ENCODE results near the gene NAALADL2. TPM values are rescaled to one million over a fixed set of nuclear protein-coding genes. Genes with fewer than 3 reads are reported as not detected.

NAALADL2 gene
- total and polyA plus RNA-seq, 2 donors (not counting 1 experiment from before 2014, with no cell fraction given) = 8.8 to 11.6 TPM

- Histone ChIP-seq H3K9ac (ENCODE audit: insufficient read depth, low read length) (no peak overlapping the region), H3K27ac (ENCODE audit: insufficient read depth, low read length) (no peak overlapping the region), H3K4me3 (replicated peaks in 1 of 4; ENCODE audit: control extremely low read depth in 1 of 4, insufficient read depth in 1 of 4, low read depth in 3 of 4, low read length in 4 of 4) (no peak overlapping the region), H2AFZ (ENCODE audit: low read length) (no peak overlapping the region), H4K20me1 (ENCODE audit: control insufficient read depth, extremely low read depth, insufficient read depth, low read length) (no peaks in the 10 kb centered on the region), H3K4me2 (ENCODE audit: extremely low read depth, insufficient read depth, low read length) (no peak overlapping the region), H3K9me3 (ENCODE audit: control insufficient read depth, insufficient read depth, low read depth, low read length) (no peaks in the 10 kb centered on the region), H3K4me1 (ENCODE audit: control insufficient read depth, extremely low read depth, insufficient read depth, low read length) (no peaks in the 10 kb centered on the region), H3K27me3 (ENCODE audit: control insufficient read depth, insufficient read depth, low read length) (no peaks in the 10 kb centered on the region), H3K79me2 (ENCODE audit: control insufficient read depth, insufficient read depth, low read length) (no peaks in the 10 kb centered on the region), H3K36me3 (ENCODE audit: control insufficient read depth, insufficient read depth, low read length) (no peaks in the 10 kb centered on the region)
- no peak for DNase-seq (ENCODE audit: low read depth in 2 of 2)
- TF ChIP-seq, protein P1, sequence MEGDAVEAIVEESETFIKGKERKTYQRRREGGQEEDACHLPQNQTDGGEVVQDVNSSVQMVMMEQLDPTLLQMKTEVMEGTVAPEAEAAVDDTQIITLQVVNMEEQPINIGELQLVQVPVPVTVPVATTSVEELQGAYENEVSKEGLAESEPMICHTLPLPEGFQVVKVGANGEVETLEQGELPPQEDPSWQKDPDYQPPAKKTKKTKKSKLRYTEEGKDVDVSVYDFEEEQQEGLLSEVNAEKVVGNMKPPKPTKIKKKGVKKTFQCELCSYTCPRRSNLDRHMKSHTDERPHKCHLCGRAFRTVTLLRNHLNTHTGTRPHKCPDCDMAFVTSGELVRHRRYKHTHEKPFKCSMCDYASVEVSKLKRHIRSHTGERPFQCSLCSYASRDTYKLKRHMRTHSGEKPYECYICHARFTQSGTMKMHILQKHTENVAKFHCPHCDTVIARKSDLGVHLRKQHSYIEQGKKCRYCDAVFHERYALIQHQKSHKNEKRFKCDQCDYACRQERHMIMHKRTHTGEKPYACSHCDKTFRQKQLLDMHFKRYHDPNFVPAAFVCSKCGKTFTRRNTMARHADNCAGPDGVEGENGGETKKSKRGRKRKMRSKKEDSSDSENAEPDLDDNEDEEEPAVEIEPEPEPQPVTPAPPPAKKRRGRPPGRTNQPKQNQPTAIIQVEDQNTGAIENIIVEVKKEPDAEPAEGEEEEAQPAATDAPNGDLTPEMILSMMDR (conservative IDR thresholded peaks at IDR 0.05 in 1 of 2, IDR thresholded peaks at IDR 0.05 in 1 of 2; ENCODE audit: low read depth in 1 of 2, low read length in 2 of 2) = no peak
- TF ChIP-seq EZH2 (IDR thresholded peaks at IDR 0.05; ENCODE audit: low read length, missing control alignments) = no peak
Measured at GRCh38 chr3:175416600-175416999, 557.5 kb downstream of the NAALADL2 start.

DNA sequence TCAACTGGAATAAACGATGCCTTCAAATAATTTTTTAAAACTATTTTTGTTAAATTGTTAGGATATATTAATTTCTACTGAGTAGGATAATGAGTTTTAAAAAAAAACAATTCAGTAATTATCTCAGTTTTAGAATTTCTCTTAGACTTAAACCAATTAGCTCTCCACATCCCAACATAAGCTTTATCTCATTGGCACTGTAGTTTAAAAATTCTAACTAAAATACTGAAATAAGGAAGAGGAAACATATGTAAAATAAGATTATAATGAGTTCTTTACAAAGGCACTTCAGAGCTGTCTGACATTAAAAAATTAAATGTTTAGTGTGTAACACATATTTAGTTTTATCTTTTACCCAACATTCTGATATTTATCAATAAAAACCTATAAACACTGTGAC lies 558.3 kb downstream of the NAALADL2 start:
- H3K9me3 ChIP-seq (ENCODE audit: control insufficient read depth, insufficient read depth, low read depth, low read length) = no peaks in the 10 kb centered on the region
- no peaks in the 10 kb centered on the region for H3K36me3 ChIP-seq (ENCODE audit: control insufficient read depth, insufficient read depth, low read length)
- H3K4me3 ChIP-seq (replicated peaks in 1 of 4; ENCODE audit: control extremely low read depth in 1 of 4, insufficient read depth in 1 of 4, low read depth in 3 of 4, low read length in 4 of 4) = no peak overlapping the region
- H4K20me1 ChIP-seq (ENCODE audit: control insufficient read depth, extremely low read depth, insufficient read depth, low read length) = no peaks in the 10 kb centered on the region
- H3K4me2 ChIP-seq (ENCODE audit: extremely low read depth, insufficient read depth, low read length) = no peak overlapping the region
- H3K79me2 ChIP-seq (ENCODE audit: control insufficient read depth, insufficient read depth, low read length) = no peaks in the 10 kb centered on the region
- no peak overlapping the region for H3K9ac ChIP-seq (ENCODE audit: insufficient read depth, low read length)
- TF ChIP-seq EZH2 (IDR thresholded peaks at IDR 0.05; ENCODE audit: low read length, missing control alignments) = no peak
- TF ChIP-seq, protein P1 (conservative IDR thresholded peaks at IDR 0.05 in 1 of 2, IDR thresholded peaks at IDR 0.05 in 1 of 2; ENCODE audit: low read depth in 1 of 2, low read length in 2 of 2) = no peak
- no peak overlapping the region for H2AFZ ChIP-seq (ENCODE audit: low read length)
- no peaks in the 10 kb centered on the region for H3K27me3 ChIP-seq (ENCODE audit: control insufficient read depth, insufficient read depth, low read length)
- no peak overlapping the region for H3K27ac ChIP-seq (ENCODE audit: insufficient read depth, low read length)
- no peaks in the 10 kb centered on the region for H3K4me1 ChIP-seq (ENCODE audit: control insufficient read depth, extremely low read depth, insufficient read depth, low read length)
- no peak for DNase-seq (ENCODE audit: low read depth in 2 of 2)

- no peaks in the 10 kb centered on the region for H3K4me1 ChIP-seq (ENCODE audit: control insufficient read depth, extremely low read depth, insufficient read depth, low read length)
- H3K27me3 ChIP-seq (ENCODE audit: control insufficient read depth, insufficient read depth, low read length) = no peaks in the 10 kb centered on the region
- no peaks in the 10 kb centered on the region for H3K79me2 ChIP-seq (ENCODE audit: control insufficient read depth, insufficient read depth, low read length)
- no peak overlapping the region for H3K27ac ChIP-seq (ENCODE audit: insufficient read depth, low read length)
- no peak overlapping the region for H3K4me3 ChIP-seq (replicated peaks in 1 of 4; ENCODE audit: control extremely low read depth in 1 of 4, insufficient read depth in 1 of 4, low read depth in 3 of 4, low read length in 4 of 4)
- H3K9ac ChIP-seq (ENCODE audit: insufficient read depth, low read length) = no peak overlapping the region
- no peaks in the 10 kb centered on the region for H4K20me1 ChIP-seq (ENCODE audit: control insufficient read depth, extremely low read depth, insufficient read depth, low read length)
- H2AFZ ChIP-seq (ENCODE audit: low read length) = no peak overlapping the region
- no peaks in the 10 kb centered on the region for H3K36me3 ChIP-seq (ENCODE audit: control insufficient read depth, insufficient read depth, low read length)
- no peaks in the 10 kb centered on the region for H3K9me3 ChIP-seq (ENCODE audit: control insufficient read depth, insufficient read depth, low read depth, low read length)
- no peak overlapping the region for H3K4me2 ChIP-seq (ENCODE audit: extremely low read depth, insufficient read depth, low read length)
- TF ChIP-seq EZH2 (IDR thresholded peaks at IDR 0.05; ENCODE audit: low read length, missing control alignments) = no peak
- TF ChIP-seq, protein P1 (conservative IDR thresholded peaks at IDR 0.05 in 1 of 2, IDR thresholded peaks at IDR 0.05 in 1 of 2; ENCODE audit: low read depth in 1 of 2, low read length in 2 of 2) = no peak
- no peak for DNase-seq (ENCODE audit: low read depth in 2 of 2)
Measured at GRCh38 chr3:175421902-175422301, 562.8 kb downstream of the NAALADL2 start.
